Trophoblast cell (in vitro differentiated cells and primary cell): ENCODE data around the gene TMEM250.

ENCODE experiments used
- DNase-seq, 2 donors: peaks; one replicate each; pipeline ENCODE4 v3.0.0-alpha.2; 2016
- H2AFZ ChIP-seq: 2 replicates; pipeline ENCODE4 v1.6.1; 2013; ENCODE audit warnings: low read length, moderate library complexity, mild to moderate bottlenecking; ENCODE audit not compliant: insufficient read depth, poor library complexity
- H2AK5ac ChIP-seq: 2 replicates; pipeline ENCODE4 v1.6.1; 2013; ENCODE audit warnings: mild to moderate bottlenecking, low read length
- H2BK120ac ChIP-seq: 2 replicates; pipeline ENCODE4 v1.6.1; 2013; ENCODE audit warnings: low read length, mild to moderate bottlenecking, moderate library complexity; ENCODE audit not compliant: insufficient read depth, poor library complexity
- H2BK12ac ChIP-seq: 2 replicates; pipeline ENCODE4 v1.6.1; 2013; ENCODE audit warnings: mild to moderate bottlenecking, low read length, moderate library complexity
- H2BK5ac ChIP-seq: 2 replicates; pipeline ENCODE4 v1.6.1; 2013; ENCODE audit warnings: low read length, low read depth, moderate library complexity, mild to moderate bottlenecking; ENCODE audit not compliant: poor library complexity
- H3K14ac ChIP-seq: 2 replicates; pipeline ENCODE4 v1.6.1; 2013; ENCODE audit warnings: mild to moderate bottlenecking, low read length
- H3K18ac ChIP-seq: 2 replicates; pipeline ENCODE4 v1.6.1; 2013; ENCODE audit warnings: mild to moderate bottlenecking, low read length
- H3K23ac ChIP-seq: 2 replicates; pipeline ENCODE4 v1.6.1; 2013; ENCODE audit warnings: low read length
- H3K27ac ChIP-seq: 2 replicates; pipeline ENCODE4 v1.5.1; 2013; ENCODE audit warnings: low read depth, mild to moderate bottlenecking, inconsistent platforms, low read length, moderate library complexity
- H3K27me3 ChIP-seq: 2 replicates; pipeline ENCODE4 v1.6.1; 2013; ENCODE audit warnings: inconsistent platforms, mild to moderate bottlenecking, low read length, moderate library complexity; ENCODE audit not compliant: insufficient read depth
- H3K36me3 ChIP-seq, 2 experiments: 1 replicate in 1 of 2; 2 replicates in 1 of 2; pipeline ENCODE4 v1.6.1; 2013; ENCODE audit warnings: low read length in 2 of 2, mild to moderate bottlenecking in 2 of 2, moderate library complexity in 1 of 2; ENCODE audit not compliant: insufficient read depth in 2 of 2, control insufficient read depth in 1 of 2
- H3K4ac ChIP-seq: 2 replicates; pipeline ENCODE4 v1.6.1; 2013; ENCODE audit warnings: low read depth, mild to moderate bottlenecking, low read length, moderate library complexity
- H3K4me1 ChIP-seq, 2 experiments: 1 replicate in 1 of 2; 2 replicates in 1 of 2; pipeline ENCODE4 v1.6.1; 2013; ENCODE audit warnings: low read length in 2 of 2, mild to moderate bottlenecking in 2 of 2, moderate library complexity in 1 of 2; ENCODE audit not compliant: insufficient read depth in 2 of 2, control insufficient read depth in 1 of 2
- H3K4me2 ChIP-seq: 2 replicates; pipeline ENCODE4 v1.6.1; 2013; ENCODE audit warnings: inconsistent platforms, mild to moderate bottlenecking, low read length, moderate library complexity
- H3K4me3 ChIP-seq: 2 replicates; pipeline ENCODE4 v1.5.1; 2013; ENCODE audit warnings: mild to moderate bottlenecking, low read depth, low read length, inconsistent platforms
- H3K79me1 ChIP-seq: one replicate; pipeline ENCODE4 v1.6.1; 2013; ENCODE audit warnings: low read length
- H3K79me2 ChIP-seq: 2 replicates; pipeline ENCODE4 v1.6.1; 2013; ENCODE audit warnings: low read length, mild to moderate bottlenecking; ENCODE audit not compliant: control insufficient read depth, insufficient read depth, poor library complexity
- H3K9ac ChIP-seq: 2 replicates; pipeline ENCODE4 v1.6.1; 2013; ENCODE audit warnings: mild to moderate bottlenecking, low read length
- H3K9me3 ChIP-seq: 2 replicates; pipeline ENCODE4 v1.6.1; 2013; ENCODE audit warnings: low read depth, mild to moderate bottlenecking, control low read depth, inconsistent platforms, low read length; ENCODE audit not compliant: insufficient read depth
- H4K12ac ChIP-seq: 2 replicates; pipeline ENCODE4 v1.6.1; 2013; ENCODE audit warnings: low read depth, mild to moderate bottlenecking, low read length, moderate library complexity
- H4K8ac ChIP-seq: 2 replicates; pipeline ENCODE4 v1.6.1; 2013; ENCODE audit warnings: low read depth, mild to moderate bottlenecking, low read length, moderate library complexity
- H4K91ac ChIP-seq: one replicate; pipeline ENCODE4 v1.6.1; 2013; ENCODE audit warnings: low read depth, mild to moderate bottlenecking, low read length, moderate library complexity
- WGBS: extraction: QIAGEN DNeasy Blood & Tissue Kit; methylation state at CpG from one replicate; pipeline ENCODE4 v1.1.7; 2013; ENCODE audit warnings: missing lambda C conversion rate; ENCODE audit not compliant: insufficient read length, insufficient coverage; ENCODE audit errors: extremely low coverage; 5-methylcytosine and 5-hydroxymethylcytosine counted together

The TMEM250 gene

DNA sequence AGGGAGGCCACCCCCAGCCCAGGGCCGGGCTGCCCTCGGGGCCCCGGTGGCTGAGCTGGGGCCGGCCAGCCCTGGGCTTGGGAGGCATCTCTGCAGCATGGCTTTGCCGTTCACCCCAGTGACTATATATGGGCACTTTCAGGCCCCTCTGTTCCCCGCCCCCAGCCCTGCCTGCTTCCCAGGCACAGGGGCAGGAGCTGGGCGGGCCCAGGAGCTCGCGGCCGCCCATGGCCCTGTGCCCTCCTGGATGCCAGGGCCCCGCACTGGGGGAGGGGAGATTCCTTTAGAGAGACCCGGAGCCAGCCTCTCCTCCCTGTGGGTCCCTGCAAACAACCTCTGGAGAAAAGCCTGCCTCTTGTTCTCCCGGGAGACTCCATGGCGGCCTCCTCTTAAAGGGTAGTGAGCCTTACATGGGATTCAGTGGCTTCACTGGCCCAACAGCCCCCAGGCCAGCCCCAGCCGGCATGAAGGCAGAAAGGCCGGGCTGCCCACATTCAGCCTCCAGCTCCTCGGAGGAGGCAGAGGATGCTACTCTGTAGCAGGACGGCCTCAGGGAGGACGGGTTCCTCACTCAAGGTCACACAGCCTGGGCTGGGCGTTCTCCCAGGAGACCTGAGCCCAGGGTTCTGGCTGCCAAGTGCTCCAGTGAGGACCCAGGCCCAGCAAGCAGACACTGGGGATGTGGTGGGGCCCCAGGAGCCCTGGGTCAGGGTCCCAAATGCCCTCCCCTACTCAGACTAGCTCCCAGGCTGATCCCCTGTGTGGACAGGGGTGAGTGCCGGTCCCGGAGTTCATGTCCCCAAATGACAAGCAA, 27.7 kb downstream of the TMEM250 start:
- DNase-seq: no peak
- peaks cover 27 to 29% of the 10 kb centered on the region in 2 experiments for H3K4me1 ChIP-seq
- H3K9me3 ChIP-seq: no peaks in the 10 kb centered on the region
- no peak overlapping the region for H2BK120ac ChIP-seq
- no peak overlapping the region for H2AFZ ChIP-seq
- H3K4me2 ChIP-seq: peak overlapping the region; percentile 21
- WGBS: no CpG with 5 or more reads among the region's 22 CpGs
- no peak overlapping the region for H4K8ac ChIP-seq
- H3K27me3 ChIP-seq: no peaks in the 10 kb centered on the region
- peak overlapping the region; percentile 40 for H2AK5ac ChIP-seq
- H4K91ac ChIP-seq: peak overlapping the region; percentile 58
- H3K79me2 ChIP-seq: peaks cover 13% of the 10 kb centered on the region
- no peak overlapping the region for H3K23ac ChIP-seq
- H3K36me3 ChIP-seq: peaks cover 0 to 7% of the 10 kb centered on the region in 2 experiments
- peak overlapping the region; percentile 10 for H3K18ac ChIP-seq
- no peak overlapping the region for H4K12ac ChIP-seq
- no peak overlapping the region for H3K9ac ChIP-seq
- H3K4ac ChIP-seq: peak overlapping the region; percentile 12
- H2BK5ac ChIP-seq: peak overlapping the region; percentile 34
- H3K4me3 ChIP-seq: no peak overlapping the region
- H2BK12ac ChIP-seq: no peak overlapping the region
- H3K27ac ChIP-seq: peak overlapping the region; percentile 44
- peak overlapping the region; percentile 19 for H3K14ac ChIP-seq
- H3K79me1 ChIP-seq: peaks cover 25% of the 10 kb centered on the region

DNA sequence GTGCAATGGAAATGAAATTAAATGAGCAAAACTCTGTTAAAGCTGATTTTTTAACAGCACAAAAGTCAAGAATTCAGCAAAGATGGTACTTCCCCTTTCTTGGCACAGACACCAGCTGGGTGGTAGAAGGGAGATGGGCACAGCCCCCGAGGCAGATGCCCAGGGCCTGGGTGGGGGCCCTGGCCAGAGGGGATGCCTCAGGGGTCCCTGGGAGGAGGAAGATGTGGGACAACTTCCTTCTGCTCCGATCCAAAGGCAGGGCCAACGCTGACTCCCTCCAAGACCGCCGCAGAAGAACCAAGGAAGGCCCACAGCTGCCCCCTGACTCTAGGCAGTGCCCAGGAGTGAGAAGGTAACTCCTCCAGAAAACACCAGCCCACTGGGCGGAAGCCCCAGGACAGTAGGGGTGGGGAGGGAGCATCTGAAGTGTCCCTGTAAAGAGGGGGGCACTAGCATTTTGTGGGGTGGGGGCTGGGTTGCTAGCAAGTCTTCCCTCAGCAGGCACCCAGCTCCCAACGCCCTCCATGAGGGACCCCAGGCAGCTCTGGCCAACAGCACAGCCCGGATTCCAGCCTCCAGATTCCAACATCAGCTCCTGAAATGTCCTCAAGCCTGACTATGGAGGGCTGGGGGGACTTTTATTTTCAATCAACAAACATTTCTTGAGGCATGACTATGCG, 28.5 kb downstream of the TMEM250 start:
- no peak overlapping the region for H3K27ac ChIP-seq
- no peak overlapping the region for H2AK5ac ChIP-seq
- H2BK120ac ChIP-seq: no peak overlapping the region
- H3K79me1 ChIP-seq: peaks cover 21% of the 10 kb centered on the region
- peaks cover 0 to 7% of the 10 kb centered on the region in 2 experiments for H3K36me3 ChIP-seq
- H3K4ac ChIP-seq: peak overlapping the region; percentile 35
- H4K91ac ChIP-seq: peak overlapping the region; percentile 48
- peaks cover 24 to 25% of the 10 kb centered on the region in 2 experiments for H3K4me1 ChIP-seq
- no peaks in the 10 kb centered on the region for H3K27me3 ChIP-seq
- peaks cover 11% of the 10 kb centered on the region for H3K79me2 ChIP-seq
- no CpG with 5 or more reads among the region's 9 CpGs for WGBS
- peak overlapping the region; percentile 37 for H2BK12ac ChIP-seq
- H3K14ac ChIP-seq: no peak overlapping the region
- DNase-seq: no peak
- H2BK5ac ChIP-seq: no peak overlapping the region
- no peaks in the 10 kb centered on the region for H3K9me3 ChIP-seq
- no peak overlapping the region for H4K12ac ChIP-seq
- no peak overlapping the region for H2AFZ ChIP-seq
- H3K4me2 ChIP-seq: no peak overlapping the region
- no peak overlapping the region for H3K23ac ChIP-seq
- peak overlapping the region; percentile 9 for H4K8ac ChIP-seq
- no peak overlapping the region for H3K18ac ChIP-seq
- no peak overlapping the region for H3K9ac ChIP-seq
- no peak overlapping the region for H3K4me3 ChIP-seq

DNA sequence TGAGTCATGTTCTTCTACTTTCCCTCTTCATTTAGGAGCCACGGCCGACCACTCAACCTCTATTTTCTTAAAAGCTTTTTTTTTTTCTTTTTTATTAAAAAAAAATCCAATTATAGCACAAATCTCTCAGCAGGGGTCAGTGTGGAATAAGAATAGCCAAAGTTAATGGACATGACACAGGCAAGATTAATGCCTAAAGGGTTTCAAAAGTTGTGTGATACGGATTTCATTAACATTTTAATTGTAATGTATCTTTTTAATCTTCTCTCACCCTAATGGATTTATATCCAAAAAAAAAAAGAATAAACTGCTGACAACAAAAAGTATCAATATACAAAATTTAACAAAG, 29.0 kb downstream of the TMEM250 start:
- H4K8ac ChIP-seq: no peak overlapping the region
- no peak overlapping the region for H3K27ac ChIP-seq
- H3K23ac ChIP-seq: no peak overlapping the region
- H2AK5ac ChIP-seq: no peak overlapping the region
- H3K36me3 ChIP-seq: peaks cover 0 to 7% of the 10 kb centered on the region in 2 experiments
- no peak overlapping the region for H3K14ac ChIP-seq
- no peak overlapping the region for H2BK5ac ChIP-seq
- H3K27me3 ChIP-seq: no peaks in the 10 kb centered on the region
- DNase-seq: no peak
- no peak overlapping the region for H3K9ac ChIP-seq
- no CpG with 5 or more reads among the region's 3 CpGs for WGBS
- no peak overlapping the region for H2AFZ ChIP-seq
- no peaks in the 10 kb centered on the region for H3K9me3 ChIP-seq
- H4K12ac ChIP-seq: no peak overlapping the region
- H3K4me1 ChIP-seq: peaks cover 24 to 25% of the 10 kb centered on the region in 2 experiments
- H3K4me3 ChIP-seq: no peak overlapping the region
- H3K4ac ChIP-seq: no peak overlapping the region
- H2BK12ac ChIP-seq: no peak overlapping the region
- no peak overlapping the region for H4K91ac ChIP-seq
- no peak overlapping the region for H3K4me2 ChIP-seq
- peaks cover 11% of the 10 kb centered on the region for H3K79me2 ChIP-seq
- H3K18ac ChIP-seq: no peak overlapping the region
- H2BK120ac ChIP-seq: no peak overlapping the region
- peaks cover 20% of the 10 kb centered on the region for H3K79me1 ChIP-seq

DNA sequence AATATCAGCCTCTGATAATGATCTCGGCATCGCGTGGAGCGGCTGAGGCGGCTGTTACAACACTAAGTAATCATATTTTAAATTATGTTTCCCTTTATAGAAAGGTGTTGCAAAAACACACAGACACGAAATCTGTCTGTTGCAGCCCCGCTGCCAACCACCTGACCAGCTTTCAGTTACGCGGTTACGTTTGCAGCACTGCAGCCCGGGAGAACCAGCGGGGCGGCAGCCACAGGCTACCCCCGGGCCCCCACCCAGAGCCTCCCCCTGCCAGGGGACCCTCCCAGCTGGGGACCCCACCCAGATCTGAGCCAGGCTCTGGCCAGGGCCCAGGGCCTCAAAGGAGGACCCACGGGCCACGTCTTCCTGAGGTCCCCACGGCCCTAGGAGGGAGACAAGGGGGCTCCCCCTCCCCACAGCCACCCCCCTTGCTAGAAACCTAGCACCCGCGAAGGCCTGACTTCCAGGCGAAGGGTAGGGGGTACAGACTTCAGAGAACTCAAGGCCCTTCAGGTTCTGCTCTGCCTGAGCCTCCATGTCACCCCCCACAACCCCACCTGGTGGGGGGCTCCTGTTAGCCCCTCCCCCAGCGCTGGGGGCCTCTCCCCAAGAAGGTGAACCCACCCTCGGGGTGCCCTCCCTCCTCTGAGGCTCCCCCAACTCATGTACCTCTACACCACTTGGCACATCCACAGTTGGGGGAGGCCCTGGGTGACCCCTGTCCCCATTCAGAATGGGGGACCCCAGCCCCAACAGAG, 29.6 kb downstream of the TMEM250 start:
- peak in 1 of 2 donors; percentile 37 for DNase-seq

More for the DNA sequence above, 29.6 kb downstream of the TMEM250 start:
- Histone ChIP-seq H3K79me2 (peaks cover 6% of the 10 kb centered on the region), H3K4ac (no peak overlapping the region), H3K27ac (no peak overlapping the region), H2BK5ac (no peak overlapping the region), H3K18ac (no peak overlapping the region), H2AK5ac (no peak overlapping the region), H3K79me1 (peaks cover 15% of the 10 kb centered on the region), H4K91ac (no peak overlapping the region), H3K27me3 (no peaks in the 10 kb centered on the region), H4K8ac (no peak overlapping the region), H2BK120ac (no peak overlapping the region), H3K14ac (no peak overlapping the region), H2BK12ac (no peak overlapping the region), H3K9me3 (no peaks in the 10 kb centered on the region), H3K4me1 (peaks cover 24 to 25% of the 10 kb centered on the region in 2 experiments), H3K4me3 (no peak overlapping the region), H4K12ac (no peak overlapping the region), H3K9ac (no peak overlapping the region), H3K4me2 (no peak overlapping the region), H3K36me3 (peaks cover under 1 to 7% of the 10 kb centered on the region in 2 experiments), H2AFZ (no peak overlapping the region), H3K23ac (no peak overlapping the region)
- no CpG with 5 or more reads among the region's 22 CpGs for WGBS
